Activated CD8-positive, alpha-beta memory T cell treated with anti-CD3 and anti-CD28 coated beads, Interleukin-2, amount 50 U/mL, for 1 hour (primary cell): ENCODE data around the gene METRNL.
"Not testable (repeated sequence)": the region's sequence is repeated elsewhere in the genome, so short reads cannot be mapped to it uniquely, and the experiment has no call there.

Experiments
- DNase-seq: peaks from one replicate; pipeline ENCODE4 v3.0.0-alpha.2; 2020; ENCODE audit errors: extremely low read depth

METRNL gene

GRCh38 chr17:83106913-83107655 lies 27.7 kb downstream of the METRNL start:
- no peak for DNase-seq

GRCh38 chr17:83107656-83108048 lies 28.2 kb downstream of the METRNL start:
- no peak for DNase-seq

GRCh38 chr17:83108709-83109108 lies 29.3 kb downstream of the METRNL start:
- no peak for DNase-seq

- DNase-seq, result no peak
Measured at GRCh38 chr17:83109386-83109785, 30.0 kb downstream of the METRNL start.

GRCh38 chr17:83109793-83110645 lies 30.6 kb downstream of the METRNL start:
- no peak for DNase-seq

DNA sequence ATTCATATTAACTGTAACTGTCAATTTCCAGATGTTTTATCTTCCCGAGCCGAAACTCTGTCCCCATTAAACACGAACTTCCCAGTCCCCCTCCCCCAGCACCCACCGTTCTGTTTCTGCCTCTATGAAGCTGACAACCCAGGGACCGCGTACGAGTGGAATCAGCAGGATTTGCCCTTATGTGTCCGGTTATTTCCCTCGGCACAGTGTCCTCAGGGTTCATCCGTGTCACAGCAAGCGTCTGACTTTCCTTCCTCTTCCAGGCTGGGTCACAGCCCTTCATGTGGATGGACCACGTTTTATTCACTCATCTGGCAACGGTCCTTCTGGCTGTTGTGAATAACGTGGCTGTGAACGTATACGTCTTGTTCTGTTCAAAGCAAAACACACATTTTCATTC lies 31.3 kb downstream of the METRNL start:
- no peak for DNase-seq

GRCh38 chr17:83111516-83112282 lies 32.3 kb downstream of the METRNL start:
- DNase-seq, result no peak

DNA sequence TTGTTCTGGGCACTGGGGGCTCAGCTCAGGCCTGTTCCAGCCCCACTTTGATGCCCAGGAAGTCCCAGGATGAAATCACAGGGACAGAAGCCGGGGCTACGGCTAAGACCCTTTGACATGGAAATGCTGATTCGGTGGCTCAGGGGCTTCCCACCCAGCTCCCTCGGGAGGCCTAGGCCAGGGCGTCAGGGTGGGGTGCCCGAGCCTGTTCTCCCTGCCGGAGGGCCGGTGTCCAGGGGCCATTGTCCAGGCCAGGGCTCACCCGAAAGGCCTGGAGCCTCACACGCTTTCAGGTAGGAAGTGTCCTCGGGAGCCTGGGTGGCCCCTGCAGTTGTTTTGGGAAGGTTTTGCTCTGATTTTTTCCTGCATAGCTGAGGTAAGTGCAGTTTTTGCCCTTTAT lies 34.0 kb downstream of the METRNL start:
- no peak for DNase-seq

DNA sequence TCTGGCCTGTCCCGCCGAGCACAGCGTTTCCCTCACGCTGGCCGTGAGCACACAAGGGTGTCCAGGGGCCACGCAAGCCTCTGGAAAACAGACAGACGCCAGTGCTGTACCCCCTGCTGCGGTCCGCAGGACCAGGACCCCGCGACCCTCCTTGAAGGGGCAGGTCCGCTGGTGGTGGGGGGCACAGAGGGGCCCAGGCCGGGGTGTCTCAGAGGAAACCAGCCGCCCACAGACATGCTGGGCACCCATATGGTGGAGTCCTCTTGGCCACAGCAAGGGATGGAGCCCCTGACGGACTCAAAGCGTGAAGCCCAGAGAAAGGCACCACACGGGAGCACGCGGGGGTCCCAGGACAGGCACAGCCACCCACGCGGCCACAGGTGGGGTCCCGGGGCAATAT lies 34.4 kb downstream of the METRNL start:
- DNase-seq, result no peak

DNA sequence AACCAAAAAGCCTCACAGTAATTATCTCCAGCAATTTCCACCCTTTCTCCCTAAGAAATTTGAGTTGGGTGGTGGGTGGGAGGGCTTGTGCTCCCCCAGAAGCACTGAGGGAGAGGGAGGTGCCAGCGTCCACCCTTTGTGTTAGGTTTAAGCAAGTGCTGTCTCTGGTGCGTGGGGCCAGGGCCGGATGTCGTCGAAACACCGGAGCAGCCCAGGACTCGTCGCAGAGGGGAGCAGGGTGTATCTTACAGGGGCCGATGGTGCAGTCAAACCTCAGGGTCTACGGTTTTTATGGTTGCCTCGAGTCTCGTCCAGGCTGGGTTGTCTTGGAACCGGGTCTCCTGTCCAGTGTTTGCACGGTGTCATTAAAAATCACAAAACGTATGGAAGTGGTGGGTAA lies 35.3 kb downstream of the METRNL start:
- no peak for DNase-seq

GRCh38 chr17:83115202-83115651 lies 35.8 kb downstream of the METRNL start:
- DNase-seq, result no peak

- no peak for DNase-seq
Measured at GRCh38 chr17:83115832-83116231, 36.4 kb downstream of the METRNL start.

- no peak for DNase-seq
Measured at GRCh38 chr17:83116311-83116771, 36.9 kb downstream of the METRNL start.

DNA sequence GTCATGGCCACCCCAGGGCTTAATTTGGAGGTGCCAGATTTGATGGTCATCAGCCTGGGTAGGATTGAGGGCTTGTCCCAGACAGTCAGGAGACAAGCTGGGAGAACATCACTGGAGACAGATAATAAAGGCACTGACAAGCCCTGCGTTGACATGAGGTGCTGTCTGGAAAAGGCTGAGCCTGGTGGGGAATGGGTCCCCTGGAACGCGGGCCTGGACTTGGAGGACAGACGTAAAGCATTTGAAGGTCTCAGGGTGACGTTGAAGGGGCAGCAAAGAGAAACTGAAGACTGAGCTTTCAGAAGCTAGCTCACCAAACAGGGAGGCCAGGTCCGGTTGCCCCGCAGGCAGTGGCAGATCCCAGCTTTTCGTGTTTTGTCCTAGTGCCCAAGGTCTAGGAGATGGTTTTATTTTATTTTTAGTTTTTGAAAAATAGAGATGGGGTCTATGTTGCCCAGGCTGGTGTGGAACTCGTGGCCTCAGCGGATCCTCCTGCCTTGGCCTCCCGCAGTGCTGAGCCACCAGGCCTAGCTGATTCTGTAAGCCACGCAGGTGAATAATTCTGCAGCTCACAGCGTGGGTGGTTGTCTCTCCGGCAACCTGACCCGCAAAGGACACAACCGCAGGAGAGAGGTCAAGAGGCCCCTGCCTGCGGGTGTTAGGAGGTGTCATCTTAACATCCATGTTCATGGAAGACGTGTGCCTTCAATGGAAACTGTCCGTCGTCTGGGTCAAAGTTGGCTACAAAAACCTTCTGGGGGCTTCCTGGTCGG lies 37.6 kb downstream of the METRNL start:
- no peak for DNase-seq

- no peak for DNase-seq
Measured at GRCh38 chr17:83117583-83117982, 38.2 kb downstream of the METRNL start.

GRCh38 chr17:83118071-83118841 lies 38.8 kb downstream of the METRNL start:
- DNase-seq, result no peak

DNA sequence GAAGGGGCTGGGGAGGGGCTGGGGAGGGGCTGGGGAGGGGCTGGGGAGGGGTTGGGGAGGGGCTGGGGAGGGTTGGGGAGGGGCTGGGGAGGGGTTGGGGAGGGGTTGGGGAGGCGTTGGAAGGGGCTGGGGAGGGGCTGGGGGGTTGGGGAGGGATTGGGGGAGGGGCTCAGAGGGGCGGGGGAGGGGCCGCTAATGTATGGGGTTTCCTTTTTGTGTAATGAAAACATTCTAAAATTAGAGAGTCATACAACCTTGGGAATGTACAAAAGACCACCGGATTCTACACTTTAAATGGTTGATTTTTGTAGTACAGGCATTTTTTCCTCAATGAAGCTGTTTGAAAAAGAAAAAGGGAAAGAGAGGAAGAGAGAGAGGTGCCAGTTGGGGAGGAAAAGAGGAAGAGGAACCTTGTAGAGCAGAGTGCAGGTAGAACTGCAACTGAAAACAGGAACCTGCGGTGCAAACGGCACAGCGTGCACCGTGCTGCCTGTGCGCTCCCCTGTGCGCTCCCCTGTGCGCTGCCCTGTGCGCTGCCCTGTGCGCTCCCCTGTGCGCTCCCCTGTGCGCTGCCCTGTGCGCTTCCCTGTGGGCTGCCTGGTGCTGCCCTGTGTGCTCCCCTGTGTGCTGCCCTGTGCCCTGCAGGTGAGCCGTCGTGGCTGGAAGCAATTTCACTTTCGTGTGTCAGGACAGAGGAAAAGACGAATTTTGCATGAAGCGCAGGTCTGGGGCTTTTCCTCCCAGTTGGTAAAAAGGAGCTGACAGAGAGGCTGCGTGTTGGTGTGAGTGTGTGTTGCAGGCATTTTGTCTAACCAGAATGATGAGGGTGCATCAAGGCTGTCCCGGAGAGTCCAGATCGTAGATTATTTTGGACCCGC lies 40.8 kb downstream of the METRNL start:
- no peak for DNase-seq

- DNase-seq, result not testable (repeated sequence)
Measured at GRCh38 chr17:83121473-83121872, 42.1 kb downstream of the METRNL start.
